Suprapubic skin (tissue), 4 donors: ENCODE results near the gene AEN. TPM values are rescaled to one million over a fixed set of nuclear protein-coding genes. Genes with fewer than 3 reads are reported as not detected.

Experiments used
- DNase-seq, 2 donors: peaks; one replicate each; pipeline ENCODE4 v3.0.0-alpha.2; 2019; ENCODE audit warnings: low spot score in 2 of 2
- H3K27ac ChIP-seq: fragments of 200-600 bp; sonication (generic); one replicate; pipeline ENCODE4 v1.5.1; 2019
- H3K27me3 ChIP-seq: fragments of 200-600 bp; sonication (generic); one replicate; pipeline ENCODE4 v1.5.1; 2019
- H3K36me3 ChIP-seq: fragments of 200-600 bp; sonication (generic); one replicate; pipeline ENCODE4 v1.5.1; 2019
- H3K4me1 ChIP-seq: fragments of 200-600 bp; sonication (generic); one replicate; pipeline ENCODE4 v1.5.1; 2019
- H3K4me3 ChIP-seq: fragments of 200-600 bp; sonication (generic); one replicate; pipeline ENCODE4 v1.5.1; 2019; ENCODE audit warnings: mild to moderate bottlenecking
- H3K9me3 ChIP-seq: fragments of 200-600 bp; sonication (generic); one replicate; pipeline ENCODE4 v1.5.1; 2019
- CTCF ChIP-seq, 2 donors: fragments of 200-600 bp in 1 of 2; fragments of 450-650 bp in 1 of 2; sonication (generic) in 1 of 2; IDR thresholded peaks; one replicate each; pipeline ENCODE4 v1.5.1; 2016 to 2019; ENCODE audit warnings: antibody characterized with exemption in 2 of 2, mild to moderate bottlenecking in 1 of 2, moderate library complexity in 1 of 2
- EP300 ChIP-seq: sonication (generic); formaldehyde crosslinking; IDR thresholded peaks from one replicate; pipeline ENCODE4 v1.6.1; 2017; ENCODE audit warnings: antibody characterized with exemption
- POLR2A ChIP-seq, 2 donors: fragments of 450-650 bp; IDR thresholded peaks; one replicate each; pipeline ENCODE4 v1.6.1; 2017; ENCODE audit warnings: antibody characterized with exemption in 2 of 2, mild to moderate bottlenecking in 2 of 2, moderate library complexity in 2 of 2
- POLR2AphosphoS5 ChIP-seq, 3 donors: sonication (generic); formaldehyde crosslinking; IDR thresholded peaks; one replicate each; pipeline ENCODE4 v1.6.1; 2017; ENCODE audit warnings: antibody characterized with exemption in 3 of 3
- WGBS: methylation state at CpG from one replicate; pipeline ENCODE4 v1.1.5; 2018; 5-methylcytosine and 5-hydroxymethylcytosine counted together
- total RNA-seq, 4 donors: library from RNA; depleted of rRNA; stranded (reverse); fragments of >200 nt; gene quantifications; one replicate each; pipeline ENCODE4 v1.1.0, GENCODE V29; 2016

The AEN gene
- total RNA-seq, 4 donors from 2014 or later = 9.3 to 29.3 (median 17.3) TPM

- Histone ChIP-seq H3K4me3 (no peak overlapping the region), H3K27me3 (peaks cover 70% of the 10 kb centered on the region), H3K4me1 (peaks cover 16% of the 10 kb centered on the region), H3K9me3 (no peaks in the 10 kb centered on the region), H3K36me3 (no peaks in the 10 kb centered on the region), H3K27ac (no peak overlapping the region)
- no peak for TF ChIP-seq POLR2A (IDR thresholded peaks at IDR 0.05)
- no peak for DNase-seq
- 9% methylated on average over 12 of the region's 46 CpGs for WGBS
Measured at GRCh38 chr15:88604381-88605188, 16.6 kb upstream of the AEN start.

DNA sequence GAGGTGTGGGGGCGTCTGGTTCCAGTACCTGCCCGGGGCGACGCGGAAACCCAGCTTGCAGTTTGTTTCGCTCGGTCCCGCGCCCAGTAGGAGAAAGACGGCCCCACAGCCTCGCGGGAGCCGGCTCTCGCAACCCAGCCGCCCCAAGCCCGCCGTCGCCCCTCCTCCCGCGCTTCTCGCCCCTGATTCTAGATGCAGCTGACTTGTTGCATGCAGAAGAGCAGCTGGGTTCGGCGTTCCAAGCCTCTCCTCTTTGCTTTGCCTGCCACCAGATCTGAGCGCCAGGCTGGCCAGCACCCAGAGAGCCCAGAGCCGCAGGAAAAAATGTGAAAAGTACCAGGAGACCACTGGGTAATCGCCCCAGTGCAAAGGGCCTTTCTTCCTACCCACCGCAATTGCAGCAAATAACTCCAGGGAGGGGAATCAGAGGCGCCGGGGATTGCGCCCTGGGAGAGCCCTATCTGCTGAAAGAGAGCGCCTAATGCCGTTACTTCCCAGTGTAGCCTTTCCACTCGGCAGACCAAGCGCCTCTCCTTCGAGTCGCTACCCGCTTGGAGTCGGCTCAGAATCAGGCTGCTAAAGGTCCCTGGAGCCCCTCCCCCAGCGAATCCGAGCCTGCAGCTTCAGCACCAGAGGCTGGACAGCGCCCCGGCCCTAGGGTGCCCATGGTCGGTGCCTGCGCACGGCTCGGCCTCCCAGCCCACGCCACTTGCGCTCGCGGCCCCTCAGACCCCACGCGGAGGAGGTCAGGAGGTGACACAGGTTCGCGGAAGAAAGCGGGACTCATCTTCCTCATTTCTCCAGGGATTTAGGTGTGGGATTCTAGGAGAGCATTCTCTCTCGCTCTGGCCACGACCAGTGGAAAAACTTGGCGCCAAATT is 15.7 kb upstream of the AEN start:
- Histone ChIP-seq H3K4me3 (no peak overlapping the region), H3K4me1 (peaks cover 16% of the 10 kb centered on the region), H3K9me3 (no peaks in the 10 kb centered on the region), H3K27me3 (peaks cover 79% of the 10 kb centered on the region), H3K27ac (no peak overlapping the region), H3K36me3 (no peaks in the 10 kb centered on the region)
- DNase-seq = no peak
- 5% methylated on average over 30 of the region's 58 CpGs for WGBS
- TF ChIP-seq POLR2AphosphoS5 (IDR thresholded peaks at IDR 0.05) (no peak), EP300 (no peak), POLR2A (IDR thresholded peaks at IDR 0.05) (no peak), CTCF (IDR thresholded peaks at IDR 0.05) (no peak)

- Histone ChIP-seq H3K9me3 (no peaks in the 10 kb centered on the region), H3K4me1 (peaks cover 16% of the 10 kb centered on the region), H3K4me3 (no peak overlapping the region), H3K27me3 (peaks cover 84% of the 10 kb centered on the region), H3K27ac (no peak overlapping the region), H3K36me3 (no peaks in the 10 kb centered on the region)
- WGBS = 15% methylated on average over 26 of the region's 26 CpGs
- TF ChIP-seq CTCF (IDR thresholded peaks at IDR 0.05) = no peak
- TF ChIP-seq POLR2A (IDR thresholded peaks at IDR 0.05) = no peak
- no peak for TF ChIP-seq EP300
- no peak for TF ChIP-seq POLR2AphosphoS5 (IDR thresholded peaks at IDR 0.05)
- DNase-seq = no peak
Measured at GRCh38 chr15:88606070-88606794, 14.9 kb upstream of the AEN start.

DNA sequence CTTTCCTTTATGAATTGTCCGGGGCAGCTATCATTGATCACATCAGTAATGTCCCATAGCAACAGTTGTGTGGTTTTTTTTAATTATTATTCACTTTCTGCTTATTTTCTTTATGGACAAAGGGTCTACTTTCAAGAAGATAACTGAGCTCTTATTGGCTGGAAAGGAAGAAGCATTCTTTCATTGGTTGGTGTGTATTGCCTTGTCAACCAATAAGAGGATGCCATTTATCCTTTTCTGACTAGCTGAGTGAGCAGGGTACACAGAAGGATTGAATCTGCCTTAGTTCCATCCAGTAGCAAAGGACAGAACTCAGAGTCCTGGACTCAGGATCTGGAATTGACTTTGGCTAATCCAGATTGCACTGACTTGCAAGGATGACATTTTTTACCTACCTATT is 13.2 kb upstream of the AEN start:
- peaks cover 91% of the 10 kb centered on the region for H3K27me3 ChIP-seq
- 90% methylated on average over 1 of the region's 1 CpG for WGBS
- no peak overlapping the region for H3K27ac ChIP-seq
- no peaks in the 10 kb centered on the region for H3K36me3 ChIP-seq
- H3K9me3 ChIP-seq = no peaks in the 10 kb centered on the region
- no peak for DNase-seq
- no peak overlapping the region for H3K4me3 ChIP-seq
- H3K4me1 ChIP-seq = peaks cover 16% of the 10 kb centered on the region
- TF ChIP-seq EP300 (no peak), POLR2AphosphoS5 (IDR thresholded peaks at IDR 0.05) (no peak), POLR2A (IDR thresholded peaks at IDR 0.05) (no peak), CTCF (IDR thresholded peaks at IDR 0.05) (no peak)

DNA sequence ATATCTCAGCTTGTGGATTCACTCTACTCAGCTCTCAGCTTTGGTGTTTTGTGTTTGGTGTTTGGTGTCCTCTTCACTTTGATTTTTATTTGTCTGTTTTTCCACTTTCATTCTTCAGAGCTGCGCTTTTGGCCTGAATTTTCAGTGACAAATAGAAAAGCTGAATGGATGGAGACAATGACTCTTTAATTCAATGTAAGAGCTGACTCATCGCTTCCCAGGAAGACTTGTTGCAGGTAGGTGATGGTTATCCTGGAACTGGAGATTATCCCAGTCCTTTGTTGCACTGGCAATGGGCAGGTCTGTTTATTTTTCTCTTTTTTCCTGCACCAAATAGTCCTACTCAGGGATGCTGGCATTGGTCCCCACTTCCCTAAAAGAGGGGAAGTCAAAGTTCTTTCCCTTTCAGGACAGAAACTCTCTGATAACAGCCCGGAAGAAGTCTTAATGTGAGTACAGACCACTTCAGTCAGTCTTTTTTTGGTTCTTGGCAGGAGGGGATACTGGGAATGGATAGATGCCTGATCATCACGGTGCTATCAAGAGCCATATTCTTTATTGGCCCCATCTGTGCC is 12.4 kb upstream of the AEN start:
- Histone ChIP-seq H3K4me3 (no peak overlapping the region), H3K27me3 (peaks cover 84% of the 10 kb centered on the region), H3K4me1 (peaks cover 16% of the 10 kb centered on the region), H3K36me3 (no peaks in the 10 kb centered on the region), H3K27ac (no peak overlapping the region), H3K9me3 (no peaks in the 10 kb centered on the region)
- no peak for DNase-seq
- TF ChIP-seq POLR2A (IDR thresholded peaks at IDR 0.05) (no peak), EP300 (no peak), CTCF (IDR thresholded peaks at IDR 0.05) (no peak)
- 84% methylated on average over 4 of the region's 4 CpGs for WGBS
